CD4-positive, alpha-beta T cell (primary cell): ENCODE data around the gene PF4V1. TPM values are rescaled to one million over a fixed set of nuclear protein-coding genes. Genes with fewer than 3 reads are reported as not detected.

ENCODE experiments used
- ATAC-seq: fragments of 200-7000 bp; cut with Tn5 transposase; one replicate; pipeline ENCODE4 v1.10.0; 2022; ENCODE audit warnings: mild to moderate bottlenecking; ENCODE audit not compliant: poor library complexity
- CTCF ChIA-PET: fragments of 350-600 bp; sonication (Branson Sonifier 250); formaldehyde crosslinking; loops from one replicate; lab custom pipeline; 2021; ENCODE audit warnings: antibody characterized with exemption, inconsistent platforms; lab: Charles Lee
- POLR2A ChIA-PET: fragments of 350-600 bp; sonication (Branson Sonifier 250); formaldehyde crosslinking; loops from one replicate; lab custom pipeline; 2021; ENCODE audit warnings: antibody characterized with exemption, inconsistent platforms; lab: Charles Lee
- DNase-seq, 14 experiments: peaks; one replicate each; pipeline ENCODE4 v3.0.0-alpha.2; 2013 to 2020; ENCODE audit warnings: mixed read lengths in 2 of 14
- H3K27ac ChIP-seq, 2 donors: one replicate each; pipeline versions ENCODE4 v1.5.1 to v1.7.0; 2013; ENCODE audit warnings: low read length in 2 of 2, low read depth in 1 of 2, mild to moderate bottlenecking in 1 of 2
- H3K27me3 ChIP-seq, 2 experiments: 1 replicate in 1 of 2; 2 replicates in 1 of 2; pipeline versions ENCODE4 v1.6.1 to v1.7.0; 2013; ENCODE audit warnings: low read length in 2 of 2, control low read depth in 1 of 2, mild to moderate bottlenecking in 1 of 2, moderate library complexity in 1 of 2; ENCODE audit not compliant: insufficient read depth in 2 of 2, control insufficient read depth in 1 of 2
- H3K36me3 ChIP-seq: one replicate; pipeline ENCODE4 v1.6.1; 2013; ENCODE audit warnings: low read length, control low read depth; ENCODE audit not compliant: insufficient read depth
- H3K4me1 ChIP-seq: one replicate; pipeline ENCODE4 v1.6.1; 2013; ENCODE audit warnings: low read length, control low read depth; ENCODE audit not compliant: insufficient read depth
- H3K4me3 ChIP-seq: one replicate; pipeline ENCODE4 v1.5.1; 2013; ENCODE audit warnings: mild to moderate bottlenecking, low read length, moderate library complexity
- H3K9me3 ChIP-seq, 2 experiments: 1 replicate in 1 of 2; 2 replicates in 1 of 2; pipeline versions ENCODE4 v1.6.1 to v1.7.0; 2013; ENCODE audit warnings: low read length in 2 of 2, mild to moderate bottlenecking in 2 of 2, control low read depth in 1 of 2, moderate library complexity in 1 of 2; ENCODE audit not compliant: control insufficient read depth in 1 of 2, insufficient read depth in 1 of 2
- H3K27ac Mint-ChIP-seq: one replicate; pipeline ENCODE4 v1.8.0; 2020; ENCODE audit warnings: mixed read lengths
- H3K27me3 Mint-ChIP-seq: one replicate; pipeline ENCODE4 v1.8.0; 2021; ENCODE audit warnings: mixed read lengths
- H3K36me3 Mint-ChIP-seq: one replicate; pipeline ENCODE4 v1.8.0; 2021; ENCODE audit warnings: low read depth, mixed read lengths
- H3K4me1 Mint-ChIP-seq: one replicate; pipeline ENCODE4 v1.8.0; 2021; ENCODE audit warnings: low read depth, mixed read lengths
- H3K4me3 Mint-ChIP-seq: one replicate; pipeline ENCODE4 v1.8.0; 2020; ENCODE audit warnings: mild to moderate bottlenecking, mixed read lengths
- H3K9me3 Mint-ChIP-seq: one replicate; pipeline ENCODE4 v1.8.0; 2020; ENCODE audit warnings: mixed read lengths
- intact Hi-C, 2 experiments: fragments of 100-400 bp; cut with DNase I in 1 of 2; cut with micrococcal nuclease in 1 of 2; formaldehyde crosslinking; loops; one replicate each; pipeline versions ENCODE4 v1.15.1 to v1.9.0; 2023 to 2025; cut with DNase I, micrococcal nuclease
- total RNA-seq, 174 experiments: library from RNA in 2 of 174; stranded (reverse) in 2 of 174; gene quantifications; one replicate each; pipeline ENCODE4 v1.2.3 and lab custom pipeline; 2021 to 2026
- TF ChIP-seq, protein P1 (sequence below): fragments of 200-600 bp; IDR thresholded peaks from one replicate; pipeline ENCODE4 v1.8.0; 2022; ENCODE audit warnings: antibody characterized with exemption, mild to moderate bottlenecking

The PF4V1 gene
- total RNA-seq, 2 experiments from 2014 or later = not detected

DNA sequence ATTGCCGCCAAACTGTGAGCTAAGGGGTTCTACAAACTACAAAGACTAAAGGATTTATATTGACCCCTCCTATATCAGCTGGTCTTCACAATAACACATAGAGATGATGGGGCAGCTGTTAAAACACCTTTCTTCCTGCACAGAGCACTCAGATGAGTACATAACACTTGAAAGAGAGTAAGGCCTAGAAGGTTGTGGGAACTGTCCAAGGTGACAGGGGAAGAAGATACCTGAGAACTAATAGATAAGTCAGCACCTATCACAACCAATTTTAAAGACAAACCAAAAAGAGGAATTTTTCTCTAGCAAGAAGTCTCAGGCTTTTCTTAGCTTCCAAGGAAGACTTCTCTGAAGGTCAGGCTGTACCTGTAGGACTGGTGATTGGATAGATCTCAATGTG lies 35.8 kb upstream of the PF4V1 start:
- Mint-ChIP-seq H3K27ac (no peak overlapping the region), H3K4me1 (no peaks in the 10 kb centered on the region), H3K9me3 (peaks cover 4% of the 10 kb centered on the region), H3K36me3 (no peaks in the 10 kb centered on the region), H3K4me3 (no peak overlapping the region), H3K27me3 (no peaks in the 10 kb centered on the region)
- POLR2A ChIA-PET = no interaction called here
- CTCF ChIA-PET = no interaction called here
- DNase-seq (no peak), ATAC-seq (no peak)
- Histone ChIP-seq H3K36me3 (no peaks in the 10 kb centered on the region), H3K4me1 (no peaks in the 10 kb centered on the region), H3K27ac (no peak overlapping the region), H3K27me3 (no peaks in the 10 kb centered on the region), H3K9me3 (no peaks in the 10 kb centered on the region), H3K4me3 (no peak overlapping the region)
- intact Hi-C loops = no loop called here
- TF ChIP-seq, protein P1, sequence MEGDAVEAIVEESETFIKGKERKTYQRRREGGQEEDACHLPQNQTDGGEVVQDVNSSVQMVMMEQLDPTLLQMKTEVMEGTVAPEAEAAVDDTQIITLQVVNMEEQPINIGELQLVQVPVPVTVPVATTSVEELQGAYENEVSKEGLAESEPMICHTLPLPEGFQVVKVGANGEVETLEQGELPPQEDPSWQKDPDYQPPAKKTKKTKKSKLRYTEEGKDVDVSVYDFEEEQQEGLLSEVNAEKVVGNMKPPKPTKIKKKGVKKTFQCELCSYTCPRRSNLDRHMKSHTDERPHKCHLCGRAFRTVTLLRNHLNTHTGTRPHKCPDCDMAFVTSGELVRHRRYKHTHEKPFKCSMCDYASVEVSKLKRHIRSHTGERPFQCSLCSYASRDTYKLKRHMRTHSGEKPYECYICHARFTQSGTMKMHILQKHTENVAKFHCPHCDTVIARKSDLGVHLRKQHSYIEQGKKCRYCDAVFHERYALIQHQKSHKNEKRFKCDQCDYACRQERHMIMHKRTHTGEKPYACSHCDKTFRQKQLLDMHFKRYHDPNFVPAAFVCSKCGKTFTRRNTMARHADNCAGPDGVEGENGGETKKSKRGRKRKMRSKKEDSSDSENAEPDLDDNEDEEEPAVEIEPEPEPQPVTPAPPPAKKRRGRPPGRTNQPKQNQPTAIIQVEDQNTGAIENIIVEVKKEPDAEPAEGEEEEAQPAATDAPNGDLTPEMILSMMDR = no peak

DNA sequence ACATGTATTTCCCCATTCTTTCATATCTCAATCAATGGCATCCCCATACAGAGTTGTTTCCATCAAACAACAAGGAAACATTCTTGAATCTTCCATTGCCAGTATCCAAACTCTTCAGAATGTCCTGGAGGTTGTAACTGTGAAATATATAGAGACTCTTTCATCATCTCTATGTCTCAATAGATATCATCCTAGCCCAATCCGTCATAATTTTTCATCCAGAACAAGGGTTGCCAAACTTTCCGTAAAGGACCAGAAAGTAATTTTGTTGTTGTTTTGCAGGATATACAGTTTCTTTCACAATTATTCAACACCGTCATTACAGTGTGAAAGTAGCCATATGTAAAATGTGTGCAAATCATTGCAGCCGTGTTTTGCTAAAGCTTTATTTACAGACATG lies 31.8 kb upstream of the PF4V1 start:
- Mint-ChIP-seq H3K4me3 (no peak overlapping the region), H3K27me3 (no peaks in the 10 kb centered on the region)

DNA sequence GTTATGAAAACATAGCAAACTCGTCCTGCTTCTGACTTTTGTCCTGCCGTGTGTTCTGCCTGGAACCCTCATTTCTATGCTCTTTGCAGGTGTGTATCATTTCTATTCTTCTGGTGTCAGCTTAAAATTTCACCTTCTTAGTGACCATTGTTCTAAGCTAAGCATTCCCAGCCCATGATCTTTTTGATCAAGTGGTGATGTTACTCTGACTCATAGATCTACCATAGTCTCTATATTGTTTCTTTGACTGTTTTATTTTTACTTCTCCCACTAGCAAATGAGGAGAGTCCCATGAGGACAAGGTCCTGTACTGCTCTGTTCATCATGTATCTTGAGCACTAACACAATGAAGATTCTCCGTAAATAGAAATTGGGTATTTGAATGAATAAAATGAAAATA lies 30.7 kb upstream of the PF4V1 start:
- ATAC-seq (no peak), DNase-seq (no peak)
- Mint-ChIP-seq H3K27me3 (no peaks in the 10 kb centered on the region), H3K4me1 (no peaks in the 10 kb centered on the region), H3K36me3 (no peaks in the 10 kb centered on the region), H3K9me3 (peaks cover 10% of the 10 kb centered on the region), H3K27ac (no peak overlapping the region), H3K4me3 (no peak overlapping the region)
- no peaks in the 10 kb centered on the region for H3K36me3 ChIP-seq
- intact Hi-C loops = no loop called here
- TF ChIP-seq, protein P1 = no peak
- no peaks in the 10 kb centered on the region for H3K9me3 ChIP-seq
- no peak overlapping the region for H3K27ac ChIP-seq
- no peaks in the 10 kb centered on the region for H3K27me3 ChIP-seq
- no peak overlapping the region for H3K4me3 ChIP-seq
- ChIA-PET CTCF (no interaction called here), POLR2A (no interaction called here)
- H3K4me1 ChIP-seq = no peaks in the 10 kb centered on the region

More for the DNA sequence above, 31.8 kb upstream of the PF4V1 start:
- Mint-ChIP-seq H3K9me3 (peaks cover 4% of the 10 kb centered on the region), H3K36me3 (no peaks in the 10 kb centered on the region), H3K27ac (no peak overlapping the region), H3K4me1 (no peaks in the 10 kb centered on the region)
- DNase-seq = no peak
- no peaks in the 10 kb centered on the region for H3K9me3 ChIP-seq
- H3K4me1 ChIP-seq = no peaks in the 10 kb centered on the region
- H3K27me3 ChIP-seq = no peaks in the 10 kb centered on the region
- CTCF ChIA-PET = no interaction called here
- TF ChIP-seq, protein P1 = no peak
- no peak overlapping the region for H3K4me3 ChIP-seq
- POLR2A ChIA-PET = no interaction called here
- no peak for ATAC-seq
- H3K36me3 ChIP-seq = no peaks in the 10 kb centered on the region
- intact Hi-C loops = no loop called here
- H3K27ac ChIP-seq = no peak overlapping the region
